Hepatocyte (in vitro differentiated cells): ENCODE data around the gene SGCD.

Experiments
- EZH2phosphoT487 ChIP-seq: fragments of 200-600 bp; sonication (generic); IDR thresholded peaks from one replicate; pipeline ENCODE4 v1.6.1; 2018; ENCODE audit warnings: antibody characterized with exemption, mild to moderate bottlenecking, low read depth, moderate library complexity; ENCODE audit not compliant: unreplicated experiment, severe bottlenecking
- TF ChIP-seq, protein P1 (sequence below): fragments of 200-600 bp; sonication (generic); IDR thresholded peaks from 2 replicates; pipeline ENCODE4 v1.5.1; 2016; ENCODE audit warnings: antibody characterized with exemption, mild to moderate bottlenecking; ENCODE audit not compliant: poor library complexity

- TF ChIP-seq, protein P1, sequence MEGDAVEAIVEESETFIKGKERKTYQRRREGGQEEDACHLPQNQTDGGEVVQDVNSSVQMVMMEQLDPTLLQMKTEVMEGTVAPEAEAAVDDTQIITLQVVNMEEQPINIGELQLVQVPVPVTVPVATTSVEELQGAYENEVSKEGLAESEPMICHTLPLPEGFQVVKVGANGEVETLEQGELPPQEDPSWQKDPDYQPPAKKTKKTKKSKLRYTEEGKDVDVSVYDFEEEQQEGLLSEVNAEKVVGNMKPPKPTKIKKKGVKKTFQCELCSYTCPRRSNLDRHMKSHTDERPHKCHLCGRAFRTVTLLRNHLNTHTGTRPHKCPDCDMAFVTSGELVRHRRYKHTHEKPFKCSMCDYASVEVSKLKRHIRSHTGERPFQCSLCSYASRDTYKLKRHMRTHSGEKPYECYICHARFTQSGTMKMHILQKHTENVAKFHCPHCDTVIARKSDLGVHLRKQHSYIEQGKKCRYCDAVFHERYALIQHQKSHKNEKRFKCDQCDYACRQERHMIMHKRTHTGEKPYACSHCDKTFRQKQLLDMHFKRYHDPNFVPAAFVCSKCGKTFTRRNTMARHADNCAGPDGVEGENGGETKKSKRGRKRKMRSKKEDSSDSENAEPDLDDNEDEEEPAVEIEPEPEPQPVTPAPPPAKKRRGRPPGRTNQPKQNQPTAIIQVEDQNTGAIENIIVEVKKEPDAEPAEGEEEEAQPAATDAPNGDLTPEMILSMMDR, result no peak
- TF ChIP-seq EZH2phosphoT487, result no peak
These were observed 119.6 kb downstream of the SGCD start for GRCh38 chr5:156446526-156446925.
